Ovary (tissue), 9 donors: ENCODE data around the gene CRAT. TPM values are rescaled to one million over a fixed set of nuclear protein-coding genes. Genes with fewer than 3 reads are reported as not detected.

Source experiments
- DNase-seq, 5 donors: peaks; one replicate each; pipeline ENCODE4 v3.0.0-alpha.2; 2019 to 2020
- H3K27ac ChIP-seq, 2 donors: fragments of 200-600 bp; one replicate each; pipeline versions ENCODE4 v1.5.1 to v1.8.0; 2019 to 2022
- H3K27me3 ChIP-seq: fragments of 200-600 bp; one replicate; pipeline ENCODE4 v1.8.0; 2022
- H3K36me3 ChIP-seq: fragments of 200-600 bp; sonication (generic); one replicate; pipeline ENCODE4 v1.5.1; 2019
- H3K4me1 ChIP-seq: one replicate; pipeline ENCODE4 v1.8.1; 2013; ENCODE audit warnings: mild to moderate bottlenecking, moderate library complexity; ENCODE audit not compliant: insufficient read depth
- H3K4me3 ChIP-seq: fragments of 200-600 bp; sonication (generic); one replicate; pipeline ENCODE4 v1.5.1; 2017
- H3K9me3 ChIP-seq, 2 donors: fragments of 200-600 bp in 1 of 2; sonication (generic) in 1 of 2; one replicate each; pipeline versions ENCODE4 v1.5.1 to v1.8.1; 2013 to 2019; ENCODE audit warnings: mild to moderate bottlenecking in 1 of 2, moderate library complexity in 1 of 2
- CTCF ChIP-seq, 3 donors: fragments of 450-650 bp in 2 of 3; fragments of 200-600 bp in 1 of 3; IDR thresholded peaks; one replicate each; pipeline versions ENCODE4 v1.5.1 to v1.8.0; 2016 to 2022; ENCODE audit warnings: antibody characterized with exemption in 3 of 3, mild to moderate bottlenecking in 1 of 3
- EP300 ChIP-seq: sonication (generic); formaldehyde crosslinking; IDR thresholded peaks from one replicate; pipeline ENCODE4 v1.6.1; 2017; ENCODE audit warnings: antibody characterized with exemption
- POLR2A ChIP-seq: fragments of 450-650 bp; IDR thresholded peaks from one replicate; pipeline ENCODE4 v1.6.1; 2017; ENCODE audit warnings: antibody characterized with exemption, mild to moderate bottlenecking, moderate library complexity
- WGBS, 3 donors: extraction: QIAGEN DNeasy Blood & Tissue Kit in 1 of 3; methylation state at CpG; one replicate each; pipeline versions ENCODE4 v1.1.5 to v1.1.7; 2013 to 2017; 5-methylcytosine and 5-hydroxymethylcytosine counted together
- intact Hi-C, 4 donors: fragments of 100-400 bp; cut with DNase I; formaldehyde crosslinking; loops; one replicate each; pipeline versions ENCODE4 v1.11.0 to v1.15.1; 2022 to 2023
- polyA plus RNA-seq, 2 donors: library from polyadenylated mRNA; stranded (reverse); fragments of 200-250 nt in 1 of 2; fragments of 350-450 nt in 1 of 2; fragmentation: Illumina TruSeq in 1 of 2; extraction: RNeasy Lipid Tissue Mini Kit (QIAGEN cat#74804) in 1 of 2; gene quantifications; one replicate each; pipeline ENCODE4 v1.2.3, GENCODE V29; 2013 to 2014
- total RNA-seq, 7 donors: library from RNA; depleted of rRNA in 2 of 7; stranded (reverse); fragments of >200 nt in 2 of 7; fragmentation: NEBNext Ultra II Directional in 3 of 7; extraction: Animal tissue kit (Norgen Biotek cat#: 25700) in 3 of 7; gene quantifications; one replicate each; pipeline versions ENCODE4 v1.1.0 to v1.2.4, GENCODE V29; 2016 to 2023
- donor health status: DM: no; HTN: no; CAD: no; lungs with moderate emphysema.
- donor health status: DM: no; HTN: no; CAD: no.
- donor health status: Bipolar disorder and iron deficiency.
- donor health status: DM: yes; HTN: yes; CAD: no.
- donor health status: DM: no; HTN: no; CAD: no.
- donor health status: DM: yes; HTN: yes; CAD: no.

Gene CRAT
- total and polyA plus RNA-seq, 9 donors, result 23.0 to 42.7 (median 37.1) TPM

- TF ChIP-seq EP300, result no peak
- peak in 1 of 3 donors; percentile 7 for TF ChIP-seq CTCF (IDR thresholded peaks at IDR 0.05)
- Histone ChIP-seq H3K27ac (no peak overlapping the region), H3K36me3 (no peaks in the 10 kb centered on the region), H3K4me1 (no peaks in the 10 kb centered on the region), H3K9me3 (no peaks in the 10 kb centered on the region), H3K27me3 (no peaks in the 10 kb centered on the region), H3K4me3 (no peak overlapping the region)
- 58 to 63% (median 61%) methylated on average over 13 to 14 of the region's 14 CpGs for WGBS, 3 donors
- DNase-seq, result peak in 2 of 5 donors; percentile 38 to 50
- intact Hi-C loops, result no loop called here
These were observed 7.6 kb downstream of the CRAT start for GRCh38 chr9:129102791-129103594.

GRCh38 chr9:129102095-129102525, 8.5 kb downstream of the CRAT start:
- 75 to 83% (median 75%) methylated on average over 13 of the region's 13 CpGs for WGBS, 3 donors
- Histone ChIP-seq H3K4me3 (no peak overlapping the region), H3K4me1 (no peaks in the 10 kb centered on the region), H3K9me3 (no peaks in the 10 kb centered on the region), H3K27ac (no peak overlapping the region), H3K27me3 (no peaks in the 10 kb centered on the region), H3K36me3 (no peaks in the 10 kb centered on the region)
- intact Hi-C loops, result no loop called here
- no peak for DNase-seq
- TF ChIP-seq CTCF (IDR thresholded peaks at IDR 0.05), result no peak
- TF ChIP-seq EP300, result no peak

- no peaks in the 10 kb centered on the region for H3K36me3 ChIP-seq
These were observed 9.3 kb downstream of the CRAT start for GRCh38 chr9:129101279-129101678.

More at GRCh38 chr9:129101279-129101678, 9.3 kb downstream of the CRAT start:
- 70 to 75% (median 72%) methylated on average over 7 of the region's 7 CpGs for WGBS, 3 donors
- Histone ChIP-seq H3K9me3 (no peaks in the 10 kb centered on the region), H3K4me3 (no peak overlapping the region), H3K27me3 (no peaks in the 10 kb centered on the region), H3K4me1 (no peaks in the 10 kb centered on the region), H3K27ac (no peak overlapping the region)
- intact Hi-C loops, result no loop called here
- TF ChIP-seq POLR2A (no peak), EP300 (no peak), CTCF (IDR thresholded peaks at IDR 0.05) (no peak)
- DNase-seq, result no peak
